ENCODE results near the gene AFMID. TPM values are rescaled to one million over a fixed set of nuclear protein-coding genes. Genes with fewer than 3 reads are reported as not detected.
A peak's percentile ranks its signal among the peaks of the same experiment; 100 is the strongest.

The AFMID gene
- total and polyA plus RNA-seq, 2 of the 13 experiments (the other 11 are each of a cell fraction or from before 2014, with no cell fraction given), result 249 to 270 TPM

DNA sequence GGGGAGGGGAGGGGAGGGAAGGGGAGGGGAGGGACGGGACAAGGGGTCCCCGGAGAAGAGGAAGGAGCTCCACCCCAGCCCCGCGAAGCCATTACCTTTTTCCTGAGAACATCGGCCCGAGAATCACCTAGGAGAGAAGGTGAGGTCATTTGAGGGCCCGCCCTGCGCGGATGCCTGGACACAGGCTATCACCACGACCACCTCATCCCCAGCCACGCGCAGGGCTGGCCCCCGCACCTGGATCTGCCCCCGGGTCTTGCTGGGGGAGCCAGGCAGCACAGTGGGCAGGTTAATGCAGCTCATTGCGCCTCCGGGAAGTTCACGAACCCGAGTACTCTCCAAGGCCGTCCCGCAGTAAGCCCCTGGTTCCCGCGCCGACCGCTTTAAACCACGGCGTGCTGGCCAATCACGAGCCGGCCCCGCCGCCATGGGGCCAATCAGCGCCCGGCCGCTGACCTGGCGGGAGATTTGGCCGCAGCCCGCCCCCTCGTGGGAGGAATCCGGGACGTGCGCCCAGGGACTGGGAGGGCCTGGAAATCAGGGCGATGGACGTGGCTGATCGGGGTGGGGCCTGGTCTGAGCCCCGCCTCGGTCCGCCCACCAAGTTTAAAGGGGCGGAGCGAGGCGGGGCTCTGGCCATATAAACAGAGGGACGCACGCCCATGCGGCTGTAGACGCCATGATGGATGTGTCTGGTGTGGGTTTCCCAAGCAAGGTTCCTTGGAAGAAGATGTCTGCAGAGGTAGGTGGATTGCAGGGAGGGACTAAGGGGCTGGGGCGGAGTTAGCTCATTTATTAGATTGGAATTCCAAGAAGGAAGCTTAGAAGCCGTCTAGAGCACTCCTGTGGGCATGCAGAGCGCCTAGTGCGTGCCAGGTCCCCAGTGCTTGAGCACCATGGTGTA is at the start of gene AFMID, which contains the start of gene TK1 (continued):
- TF ChIP-seq, protein P1, sequence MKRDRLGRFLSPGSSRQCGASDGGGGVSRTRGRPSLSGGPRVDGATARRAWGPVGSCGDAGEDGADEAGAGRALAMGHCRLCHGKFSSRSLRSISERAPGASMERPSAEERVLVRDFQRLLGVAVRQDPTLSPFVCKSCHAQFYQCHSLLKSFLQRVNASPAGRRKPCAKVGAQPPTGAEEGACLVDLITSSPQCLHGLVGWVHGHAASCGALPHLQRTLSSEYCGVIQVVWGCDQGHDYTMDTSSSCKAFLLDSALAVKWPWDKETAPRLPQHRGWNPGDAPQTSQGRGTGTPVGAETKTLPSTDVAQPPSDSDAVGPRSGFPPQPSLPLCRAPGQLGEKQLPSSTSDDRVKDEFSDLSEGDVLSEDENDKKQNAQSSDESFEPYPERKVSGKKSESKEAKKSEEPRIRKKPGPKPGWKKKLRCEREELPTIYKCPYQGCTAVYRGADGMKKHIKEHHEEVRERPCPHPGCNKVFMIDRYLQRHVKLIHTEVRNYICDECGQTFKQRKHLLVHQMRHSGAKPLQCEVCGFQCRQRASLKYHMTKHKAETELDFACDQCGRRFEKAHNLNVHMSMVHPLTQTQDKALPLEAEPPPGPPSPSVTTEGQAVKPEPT (CRISPR knock-in tag; IDR thresholded peaks at IDR 0.05; ENCODE audit: low read depth), result no peak; the same call in 1 of the 2 replicates
- TF ChIP-seq, protein P2, sequence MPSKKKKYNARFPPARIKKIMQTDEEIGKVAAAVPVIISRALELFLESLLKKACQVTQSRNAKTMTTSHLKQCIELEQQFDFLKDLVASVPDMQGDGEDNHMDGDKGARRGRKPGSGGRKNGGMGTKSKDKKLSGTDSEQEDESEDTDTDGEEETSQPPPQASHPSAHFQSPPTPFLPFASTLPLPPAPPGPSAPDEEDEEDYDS (CRISPR knock-in tag; IDR thresholded peaks at IDR 0.05), result peak; percentile 99
- TF ChIP-seq, protein P3, sequence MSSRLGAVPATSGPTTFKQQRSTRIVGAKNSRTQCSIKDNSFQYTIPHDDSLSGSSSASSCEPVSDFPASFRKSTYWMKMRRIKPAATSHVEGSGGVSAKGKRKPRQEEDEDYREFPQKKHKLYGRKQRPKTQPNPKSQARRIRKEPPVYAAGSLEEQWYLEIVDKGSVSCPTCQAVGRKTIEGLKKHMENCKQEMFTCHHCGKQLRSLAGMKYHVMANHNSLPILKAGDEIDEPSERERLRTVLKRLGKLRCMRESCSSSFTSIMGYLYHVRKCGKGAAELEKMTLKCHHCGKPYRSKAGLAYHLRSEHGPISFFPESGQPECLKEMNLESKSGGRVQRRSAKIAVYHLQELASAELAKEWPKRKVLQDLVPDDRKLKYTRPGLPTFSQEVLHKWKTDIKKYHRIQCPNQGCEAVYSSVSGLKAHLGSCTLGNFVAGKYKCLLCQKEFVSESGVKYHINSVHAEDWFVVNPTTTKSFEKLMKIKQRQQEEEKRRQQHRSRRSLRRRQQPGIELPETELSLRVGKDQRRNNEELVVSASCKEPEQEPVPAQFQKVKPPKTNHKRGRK (CRISPR knock-in tag; IDR thresholded peaks at IDR 0.05), result no peak
- TF ChIP-seq ZNF101 (CRISPR knock-in tag; IDR thresholded peaks at IDR 0.05; ENCODE audit: borderline replicate concordance, low read depth) (no peak; the same call in 1 of the 2 replicates), ZNF720 (CRISPR knock-in tag; IDR thresholded peaks at IDR 0.05) (peak; percentile 40; the same call in 1 of the 2 replicates), SIN3A (IDR thresholded peaks at IDR 0.05; ENCODE audit: borderline replicate concordance, low read depth, low read length) (peak; percentile 96), FOXC1 (CRISPR knock-in tag; IDR thresholded peaks at IDR 0.05; ENCODE audit: borderline replicate concordance) (peak; percentile 44; the same call in 1 of the 2 replicates), HDAC6 (IDR thresholded peaks at IDR 0.05; ENCODE audit: low read depth, low read length) (no peak), ZNF317 (CRISPR knock-in tag; IDR thresholded peaks at IDR 0.05) (peak; percentile 12; the same call in 1 of the 2 replicates), ZNF337 (CRISPR knock-in tag; IDR thresholded peaks at IDR 0.05; ENCODE audit: borderline replicate concordance, low read depth) (peak; percentile 86), ELF1 (CRISPR knock-in tag; IDR thresholded peaks at IDR 0.05) (peak; percentile 72), ARHGAP35 (CRISPR knock-in tag; IDR thresholded peaks at IDR 0.05; ENCODE audit: borderline replicate concordance) (no peak; the same call in none of the 2 replicates), ZNF224 (CRISPR knock-in tag; IDR thresholded peaks at IDR 0.05) (no peak), ATF1 (CRISPR knock-in tag; IDR thresholded peaks at IDR 0.05) (no peak), ZBTB38 (CRISPR knock-in tag; IDR thresholded peaks at IDR 0.05) (peak; percentile 63), NKX3-1 (CRISPR knock-in tag; IDR thresholded peaks at IDR 0.05) (0 out of 2 replicates have a peak, but pooled peaks have one; percentile 40), ZFP36 (IDR thresholded peaks at IDR 0.05; ENCODE audit: borderline replicate concordance, low read depth, low read length, partially characterized antibody) (no peak)
- TF ChIP-seq, protein P4, sequence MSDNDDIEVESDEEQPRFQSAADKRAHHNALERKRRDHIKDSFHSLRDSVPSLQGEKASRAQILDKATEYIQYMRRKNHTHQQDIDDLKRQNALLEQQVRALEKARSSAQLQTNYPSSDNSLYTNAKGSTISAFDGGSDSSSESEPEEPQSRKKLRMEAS (IDR thresholded peaks at IDR 0.05), result peak; percentile 93
- TF ChIP-seq, protein P5, sequence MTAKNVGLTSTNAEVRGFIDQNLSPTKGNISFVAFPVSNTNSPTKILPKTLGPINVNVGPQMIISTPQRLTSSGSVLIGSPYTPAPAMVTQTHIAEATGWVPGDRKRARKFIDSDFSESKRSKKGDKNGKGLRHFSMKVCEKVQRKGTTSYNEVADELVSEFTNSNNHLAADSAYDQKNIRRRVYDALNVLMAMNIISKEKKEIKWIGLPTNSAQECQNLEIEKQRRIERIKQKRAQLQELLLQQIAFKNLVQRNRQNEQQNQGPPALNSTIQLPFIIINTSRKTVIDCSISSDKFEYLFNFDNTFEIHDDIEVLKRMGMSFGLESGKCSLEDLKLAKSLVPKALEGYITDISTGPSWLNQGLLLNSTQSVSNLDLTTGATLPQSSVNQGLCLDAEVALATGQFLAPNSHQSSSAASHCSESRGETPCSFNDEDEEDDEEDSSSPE (CRISPR knock-in tag; IDR thresholded peaks at IDR 0.05), result peak; percentile 100
- TF ChIP-seq, protein P6, sequence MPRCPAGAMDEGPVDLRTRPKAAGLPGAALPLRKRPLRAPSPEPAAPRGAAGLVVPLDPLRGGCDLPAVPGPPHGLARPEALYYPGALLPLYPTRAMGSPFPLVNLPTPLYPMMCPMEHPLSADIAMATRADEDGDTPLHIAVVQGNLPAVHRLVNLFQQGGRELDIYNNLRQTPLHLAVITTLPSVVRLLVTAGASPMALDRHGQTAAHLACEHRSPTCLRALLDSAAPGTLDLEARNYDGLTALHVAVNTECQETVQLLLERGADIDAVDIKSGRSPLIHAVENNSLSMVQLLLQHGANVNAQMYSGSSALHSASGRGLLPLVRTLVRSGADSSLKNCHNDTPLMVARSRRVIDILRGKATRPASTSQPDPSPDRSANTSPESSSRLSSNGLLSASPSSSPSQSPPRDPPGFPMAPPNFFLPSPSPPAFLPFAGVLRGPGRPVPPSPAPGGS (CRISPR knock-in tag; IDR thresholded peaks at IDR 0.05), result peak; percentile 86; the same call in 1 of the 2 replicates

Measured in HepG2 (cell line).